Lower leg skin (tissue), 3 donors: ENCODE results near the gene REG4.

Source experiments
- POLR2A ChIP-seq, 2 donors: fragments of 450-650 bp; IDR thresholded peaks; one replicate each; pipeline ENCODE4 v1.6.1; 2016 to 2017; ENCODE audit warnings: antibody characterized with exemption in 2 of 2, mild to moderate bottlenecking in 1 of 2, moderate library complexity in 1 of 2
- TF ChIP-seq, protein P1 (sequence below), 3 donors: fragments of 450-650 bp; IDR thresholded peaks; one replicate each; pipeline ENCODE4 v1.5.1; 2016; ENCODE audit warnings: antibody characterized with exemption in 3 of 3, mild to moderate bottlenecking in 3 of 3, moderate library complexity in 2 of 3

DNA sequence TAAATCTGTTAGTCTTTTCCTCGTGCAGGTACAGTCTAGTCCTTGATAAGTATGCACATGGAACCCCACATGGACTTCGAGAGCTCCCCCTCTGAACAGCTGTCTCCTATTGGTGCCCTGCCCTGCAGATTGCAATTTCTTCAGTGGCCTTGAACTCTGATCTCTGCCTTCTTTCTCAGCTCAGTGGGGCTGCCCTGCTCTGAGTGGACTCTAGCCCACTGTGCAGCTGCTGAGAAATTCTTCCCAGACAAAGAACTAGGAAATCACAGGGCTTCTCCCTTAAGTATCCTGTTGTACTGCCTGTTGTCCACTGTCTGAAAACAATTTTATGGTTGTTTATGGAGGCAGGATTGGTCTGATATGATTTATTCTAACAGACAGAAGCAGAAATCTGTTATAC is 46.9 kb upstream of the REG4 start:
- TF ChIP-seq, protein P1, sequence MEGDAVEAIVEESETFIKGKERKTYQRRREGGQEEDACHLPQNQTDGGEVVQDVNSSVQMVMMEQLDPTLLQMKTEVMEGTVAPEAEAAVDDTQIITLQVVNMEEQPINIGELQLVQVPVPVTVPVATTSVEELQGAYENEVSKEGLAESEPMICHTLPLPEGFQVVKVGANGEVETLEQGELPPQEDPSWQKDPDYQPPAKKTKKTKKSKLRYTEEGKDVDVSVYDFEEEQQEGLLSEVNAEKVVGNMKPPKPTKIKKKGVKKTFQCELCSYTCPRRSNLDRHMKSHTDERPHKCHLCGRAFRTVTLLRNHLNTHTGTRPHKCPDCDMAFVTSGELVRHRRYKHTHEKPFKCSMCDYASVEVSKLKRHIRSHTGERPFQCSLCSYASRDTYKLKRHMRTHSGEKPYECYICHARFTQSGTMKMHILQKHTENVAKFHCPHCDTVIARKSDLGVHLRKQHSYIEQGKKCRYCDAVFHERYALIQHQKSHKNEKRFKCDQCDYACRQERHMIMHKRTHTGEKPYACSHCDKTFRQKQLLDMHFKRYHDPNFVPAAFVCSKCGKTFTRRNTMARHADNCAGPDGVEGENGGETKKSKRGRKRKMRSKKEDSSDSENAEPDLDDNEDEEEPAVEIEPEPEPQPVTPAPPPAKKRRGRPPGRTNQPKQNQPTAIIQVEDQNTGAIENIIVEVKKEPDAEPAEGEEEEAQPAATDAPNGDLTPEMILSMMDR (IDR thresholded peaks at IDR 0.05), result no peak
- TF ChIP-seq POLR2A (IDR thresholded peaks at IDR 0.05), result no peak
